Neural cell (in vitro differentiated cells): ENCODE measurements around the gene URB1.

Source experiments
- EP300 ChIP-seq: fragments of 450-650 bp; conservative IDR thresholded peaks from 2 replicates; pipeline ENCODE4 v1.6.1; 2014; ENCODE audit warnings: antibody characterized with exemption, mild to moderate bottlenecking, moderate library complexity; ENCODE audit not compliant: poor library complexity, severe bottlenecking
- SMC3 ChIP-seq: fragments of 450-650 bp; conservative IDR thresholded peaks from 2 replicates; pipeline ENCODE4 v1.6.1; 2014; ENCODE audit warnings: antibody characterized with exemption, mild to moderate bottlenecking, moderate library complexity; ENCODE audit not compliant: poor library complexity
- TF ChIP-seq, protein P1 (sequence below): fragments of 450-650 bp; IDR thresholded peaks from 2 replicates; pipeline ENCODE4 v1.5.1; 2014; ENCODE audit warnings: antibody characterized with exemption, mild to moderate bottlenecking, moderate library complexity; ENCODE audit not compliant: poor library complexity, severe bottlenecking

DNA sequence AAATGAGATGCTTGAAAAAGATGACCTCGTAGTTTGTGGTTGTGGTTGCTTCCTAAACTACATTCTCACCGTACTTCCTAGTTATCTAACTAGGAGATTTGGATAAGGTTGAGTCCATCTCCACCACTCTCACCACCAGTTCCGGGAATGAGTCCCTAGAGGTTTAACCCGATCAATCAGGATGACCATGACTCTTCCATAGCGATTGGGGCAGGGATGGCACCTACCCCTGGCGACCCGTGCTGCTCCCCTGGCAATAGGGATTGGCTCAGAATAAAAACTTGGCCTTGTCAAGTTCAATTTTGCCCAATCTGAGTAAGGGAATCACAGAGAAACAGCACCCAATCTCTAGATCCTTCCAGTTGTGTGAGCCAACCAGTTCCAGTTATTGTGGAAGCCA lies 111.3 kb downstream of the URB1 start:
- TF ChIP-seq, protein P1, sequence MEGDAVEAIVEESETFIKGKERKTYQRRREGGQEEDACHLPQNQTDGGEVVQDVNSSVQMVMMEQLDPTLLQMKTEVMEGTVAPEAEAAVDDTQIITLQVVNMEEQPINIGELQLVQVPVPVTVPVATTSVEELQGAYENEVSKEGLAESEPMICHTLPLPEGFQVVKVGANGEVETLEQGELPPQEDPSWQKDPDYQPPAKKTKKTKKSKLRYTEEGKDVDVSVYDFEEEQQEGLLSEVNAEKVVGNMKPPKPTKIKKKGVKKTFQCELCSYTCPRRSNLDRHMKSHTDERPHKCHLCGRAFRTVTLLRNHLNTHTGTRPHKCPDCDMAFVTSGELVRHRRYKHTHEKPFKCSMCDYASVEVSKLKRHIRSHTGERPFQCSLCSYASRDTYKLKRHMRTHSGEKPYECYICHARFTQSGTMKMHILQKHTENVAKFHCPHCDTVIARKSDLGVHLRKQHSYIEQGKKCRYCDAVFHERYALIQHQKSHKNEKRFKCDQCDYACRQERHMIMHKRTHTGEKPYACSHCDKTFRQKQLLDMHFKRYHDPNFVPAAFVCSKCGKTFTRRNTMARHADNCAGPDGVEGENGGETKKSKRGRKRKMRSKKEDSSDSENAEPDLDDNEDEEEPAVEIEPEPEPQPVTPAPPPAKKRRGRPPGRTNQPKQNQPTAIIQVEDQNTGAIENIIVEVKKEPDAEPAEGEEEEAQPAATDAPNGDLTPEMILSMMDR, result no peak
- TF ChIP-seq EP300 (no peak), SMC3 (no peak)
